Measurements from ENCODE around the gene DDR2. TPM values are rescaled to one million over a fixed set of nuclear protein-coding genes. Genes with fewer than 3 reads are reported as not detected.

The DDR2 gene
- polyA plus RNA-seq, 3 donors: 0.07 TPM; not detected in 2

GRCh38 chr1:162662013-162662412 lies 29.7 kb downstream of the DDR2 start:
- H3K9me3 ChIP-seq (replicated peaks in 1 of 2; ENCODE audit: control insufficient read depth in 1 of 2, insufficient read depth in 1 of 2, low read length in 2 of 2): no peaks in the 10 kb centered on the region
- H3K27me3 Mint-ChIP-seq (ENCODE audit: low read depth in 3 of 3): peaks cover 1 to 7% (median 3%) of the 10 kb centered on the region in 3 donors
- H3K4me2 ChIP-seq (replicated peaks; ENCODE audit: extremely low read depth, low read length, poor library complexity, severe bottlenecking): no peak overlapping the region
- no peak overlapping the region for H3K9ac ChIP-seq (ENCODE audit: insufficient read depth, low read length, poor library complexity, severe bottlenecking)
- H3K27ac ChIP-seq (ENCODE audit: low read depth in 1 of 2, low read length in 2 of 2): no peak overlapping the region
- H3K27ac Mint-ChIP-seq: no peak overlapping the region
- H3K9me3 Mint-ChIP-seq: peaks cover 0 to 4% (median 0%) of the 10 kb centered on the region in 7 donors
- no peaks in the 10 kb centered on the region for H4K20me1 ChIP-seq (ENCODE audit: insufficient read depth, low read length)
- TF ChIP-seq, protein P1, sequence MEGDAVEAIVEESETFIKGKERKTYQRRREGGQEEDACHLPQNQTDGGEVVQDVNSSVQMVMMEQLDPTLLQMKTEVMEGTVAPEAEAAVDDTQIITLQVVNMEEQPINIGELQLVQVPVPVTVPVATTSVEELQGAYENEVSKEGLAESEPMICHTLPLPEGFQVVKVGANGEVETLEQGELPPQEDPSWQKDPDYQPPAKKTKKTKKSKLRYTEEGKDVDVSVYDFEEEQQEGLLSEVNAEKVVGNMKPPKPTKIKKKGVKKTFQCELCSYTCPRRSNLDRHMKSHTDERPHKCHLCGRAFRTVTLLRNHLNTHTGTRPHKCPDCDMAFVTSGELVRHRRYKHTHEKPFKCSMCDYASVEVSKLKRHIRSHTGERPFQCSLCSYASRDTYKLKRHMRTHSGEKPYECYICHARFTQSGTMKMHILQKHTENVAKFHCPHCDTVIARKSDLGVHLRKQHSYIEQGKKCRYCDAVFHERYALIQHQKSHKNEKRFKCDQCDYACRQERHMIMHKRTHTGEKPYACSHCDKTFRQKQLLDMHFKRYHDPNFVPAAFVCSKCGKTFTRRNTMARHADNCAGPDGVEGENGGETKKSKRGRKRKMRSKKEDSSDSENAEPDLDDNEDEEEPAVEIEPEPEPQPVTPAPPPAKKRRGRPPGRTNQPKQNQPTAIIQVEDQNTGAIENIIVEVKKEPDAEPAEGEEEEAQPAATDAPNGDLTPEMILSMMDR (IDR thresholded peaks at IDR 0.05): no peak
- no peaks in the 10 kb centered on the region for H3K4me1 Mint-ChIP-seq
- no peak overlapping the region for H2AFZ ChIP-seq (ENCODE audit: insufficient read depth, low read depth, low read length, poor library complexity, severe bottlenecking)
- H3K27me3 ChIP-seq (ENCODE audit: control insufficient read depth in 2 of 2, insufficient read depth in 2 of 2, low read length in 2 of 2): peaks cover 0 to 8% of the 10 kb centered on the region in 2 donors
- H3K79me2 ChIP-seq (ENCODE audit: insufficient read depth, low read length): no peaks in the 10 kb centered on the region
- no peak for DNase-seq
- intact Hi-C loops (cut with micrococcal nuclease): no loop called here
- H3K4me1 ChIP-seq (ENCODE audit: control insufficient read depth in 1 of 2, insufficient read depth in 2 of 2, low read length in 2 of 2): no peaks in the 10 kb centered on the region
- H3K4me3 ChIP-seq (replicated peaks in 1 of 3; ENCODE audit: low read depth in 2 of 3, low read length in 3 of 3): no peak overlapping the region
- H3K36me3 Mint-ChIP-seq: no peaks in the 10 kb centered on the region
- H3K36me3 ChIP-seq (replicated peaks in 1 of 2; ENCODE audit: control insufficient read depth in 1 of 2, insufficient read depth in 2 of 2, low read length in 2 of 2): no peaks in the 10 kb centered on the region
- no peak overlapping the region for H3K4me3 Mint-ChIP-seq

GRCh38 chr1:162663086-162663485 lies 30.8 kb downstream of the DDR2 start:
- no peak overlapping the region for H3K4me3 ChIP-seq (replicated peaks in 1 of 3; ENCODE audit: low read depth in 2 of 3, low read length in 3 of 3)
- H3K27ac Mint-ChIP-seq: no peak overlapping the region
- no peak overlapping the region for H2AFZ ChIP-seq (ENCODE audit: insufficient read depth, low read depth, low read length, poor library complexity, severe bottlenecking)
- peaks cover 2 to 6% (median 5%) of the 10 kb centered on the region in 3 donors for H3K27me3 Mint-ChIP-seq (ENCODE audit: low read depth in 3 of 3)
- H4K20me1 ChIP-seq (ENCODE audit: insufficient read depth, low read length): no peaks in the 10 kb centered on the region
- no peaks in the 10 kb centered on the region for H3K36me3 ChIP-seq (replicated peaks in 1 of 2; ENCODE audit: control insufficient read depth in 1 of 2, insufficient read depth in 2 of 2, low read length in 2 of 2)
- H3K4me2 ChIP-seq (replicated peaks; ENCODE audit: extremely low read depth, low read length, poor library complexity, severe bottlenecking): no peak overlapping the region
- H3K27ac ChIP-seq (ENCODE audit: low read depth in 1 of 2, low read length in 2 of 2): no peak overlapping the region
- no peaks in the 10 kb centered on the region for H3K4me1 Mint-ChIP-seq
- H3K4me1 ChIP-seq (ENCODE audit: control insufficient read depth in 1 of 2, insufficient read depth in 2 of 2, low read length in 2 of 2): no peaks in the 10 kb centered on the region
- H3K27me3 ChIP-seq (ENCODE audit: control insufficient read depth in 2 of 2, insufficient read depth in 2 of 2, low read length in 2 of 2): peaks cover 0 to 8% of the 10 kb centered on the region in 2 donors
- TF ChIP-seq, protein P1 (IDR thresholded peaks at IDR 0.05): no peak
- intact Hi-C loops (cut with micrococcal nuclease): no loop called here
- peaks cover 0 to 4% (median 0%) of the 10 kb centered on the region in 7 donors for H3K9me3 Mint-ChIP-seq
- H3K36me3 Mint-ChIP-seq: no peaks in the 10 kb centered on the region
- no peak overlapping the region for H3K4me3 Mint-ChIP-seq
- DNase-seq: no peak
- no peaks in the 10 kb centered on the region for H3K9me3 ChIP-seq (replicated peaks in 1 of 2; ENCODE audit: control insufficient read depth in 1 of 2, insufficient read depth in 1 of 2, low read length in 2 of 2)
- H3K79me2 ChIP-seq (ENCODE audit: insufficient read depth, low read length): no peaks in the 10 kb centered on the region
- H3K9ac ChIP-seq (ENCODE audit: insufficient read depth, low read length, poor library complexity, severe bottlenecking): no peak overlapping the region

Data from CD14-positive monocyte (primary cell).